Measurements from ENCODE around the gene MAEA.

Gene MAEA

DNA sequence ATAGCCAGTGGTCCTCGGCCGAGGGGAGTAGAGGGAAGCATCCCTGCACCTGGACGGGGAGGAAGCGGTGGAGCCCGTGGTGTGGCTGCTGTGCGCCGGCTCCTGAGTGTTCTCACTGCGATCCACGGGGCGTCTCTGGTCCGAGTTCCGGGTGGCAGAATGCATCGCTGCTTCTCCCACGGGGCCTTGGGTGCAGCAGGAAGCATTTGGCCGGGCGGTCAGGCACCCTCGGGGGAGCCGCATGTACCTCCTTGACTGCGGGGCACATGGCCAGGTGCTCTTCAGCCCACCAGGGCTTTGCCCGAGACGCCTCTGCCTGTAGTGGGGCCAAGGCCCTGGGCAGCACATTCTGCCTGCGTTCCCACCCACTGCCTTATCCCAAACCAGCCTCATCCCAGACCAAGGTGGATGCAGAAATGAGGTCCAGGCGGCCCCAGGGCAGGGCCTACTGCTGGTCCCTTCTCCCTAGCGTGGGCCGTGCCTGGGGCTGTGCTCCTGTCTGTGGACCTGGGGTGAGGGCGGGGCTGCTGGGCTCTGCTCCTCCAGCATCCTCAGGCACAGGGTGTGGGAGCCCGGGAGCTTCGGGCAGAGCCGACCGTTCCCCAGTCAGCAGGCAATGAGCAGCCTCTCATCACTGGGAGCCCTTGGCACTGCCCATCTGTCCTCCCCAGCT, 89.0 kb downstream of the MAEA start:
- TF ChIP-seq, protein P1, sequence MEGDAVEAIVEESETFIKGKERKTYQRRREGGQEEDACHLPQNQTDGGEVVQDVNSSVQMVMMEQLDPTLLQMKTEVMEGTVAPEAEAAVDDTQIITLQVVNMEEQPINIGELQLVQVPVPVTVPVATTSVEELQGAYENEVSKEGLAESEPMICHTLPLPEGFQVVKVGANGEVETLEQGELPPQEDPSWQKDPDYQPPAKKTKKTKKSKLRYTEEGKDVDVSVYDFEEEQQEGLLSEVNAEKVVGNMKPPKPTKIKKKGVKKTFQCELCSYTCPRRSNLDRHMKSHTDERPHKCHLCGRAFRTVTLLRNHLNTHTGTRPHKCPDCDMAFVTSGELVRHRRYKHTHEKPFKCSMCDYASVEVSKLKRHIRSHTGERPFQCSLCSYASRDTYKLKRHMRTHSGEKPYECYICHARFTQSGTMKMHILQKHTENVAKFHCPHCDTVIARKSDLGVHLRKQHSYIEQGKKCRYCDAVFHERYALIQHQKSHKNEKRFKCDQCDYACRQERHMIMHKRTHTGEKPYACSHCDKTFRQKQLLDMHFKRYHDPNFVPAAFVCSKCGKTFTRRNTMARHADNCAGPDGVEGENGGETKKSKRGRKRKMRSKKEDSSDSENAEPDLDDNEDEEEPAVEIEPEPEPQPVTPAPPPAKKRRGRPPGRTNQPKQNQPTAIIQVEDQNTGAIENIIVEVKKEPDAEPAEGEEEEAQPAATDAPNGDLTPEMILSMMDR (IDR thresholded peaks at IDR 0.05) = no peak

GRCh38 chr4:1379351-1379781, 89.7 kb downstream of the MAEA start:
- TF ChIP-seq, protein P1 (IDR thresholded peaks at IDR 0.05) = no peak

GRCh38 chr4:1379801-1380331, 90.2 kb downstream of the MAEA start:
- TF ChIP-seq, protein P1 (IDR thresholded peaks at IDR 0.05) = no peak

- TF ChIP-seq, protein P1 (IDR thresholded peaks at IDR 0.05) = no peak
Observed at GRCh38 chr4:1380368-1381151, 90.9 kb downstream of the MAEA start.

GRCh38 chr4:1381181-1381621, 91.5 kb downstream of the MAEA start:
- TF ChIP-seq, protein P1 (IDR thresholded peaks at IDR 0.05) = no peak

GRCh38 chr4:1381944-1382541, 92.4 kb downstream of the MAEA start:
- TF ChIP-seq, protein P1 (IDR thresholded peaks at IDR 0.05) = no peak
